Measurements from ENCODE around the gene STOML2. TPM values are rescaled to one million over a fixed set of nuclear protein-coding genes. Genes with fewer than 3 reads are reported as not detected.
"Not testable (repeated sequence)": the region's sequence is repeated elsewhere in the genome, so short reads cannot be mapped to it uniquely, and the experiment has no call there.

STOML2 gene
- 187 and 211 TPM in 2 replicates for total RNA-seq (2014; rRNA removed; shearing (Covaris generic); ENCODE audit: low replicate concordance)

DNA sequence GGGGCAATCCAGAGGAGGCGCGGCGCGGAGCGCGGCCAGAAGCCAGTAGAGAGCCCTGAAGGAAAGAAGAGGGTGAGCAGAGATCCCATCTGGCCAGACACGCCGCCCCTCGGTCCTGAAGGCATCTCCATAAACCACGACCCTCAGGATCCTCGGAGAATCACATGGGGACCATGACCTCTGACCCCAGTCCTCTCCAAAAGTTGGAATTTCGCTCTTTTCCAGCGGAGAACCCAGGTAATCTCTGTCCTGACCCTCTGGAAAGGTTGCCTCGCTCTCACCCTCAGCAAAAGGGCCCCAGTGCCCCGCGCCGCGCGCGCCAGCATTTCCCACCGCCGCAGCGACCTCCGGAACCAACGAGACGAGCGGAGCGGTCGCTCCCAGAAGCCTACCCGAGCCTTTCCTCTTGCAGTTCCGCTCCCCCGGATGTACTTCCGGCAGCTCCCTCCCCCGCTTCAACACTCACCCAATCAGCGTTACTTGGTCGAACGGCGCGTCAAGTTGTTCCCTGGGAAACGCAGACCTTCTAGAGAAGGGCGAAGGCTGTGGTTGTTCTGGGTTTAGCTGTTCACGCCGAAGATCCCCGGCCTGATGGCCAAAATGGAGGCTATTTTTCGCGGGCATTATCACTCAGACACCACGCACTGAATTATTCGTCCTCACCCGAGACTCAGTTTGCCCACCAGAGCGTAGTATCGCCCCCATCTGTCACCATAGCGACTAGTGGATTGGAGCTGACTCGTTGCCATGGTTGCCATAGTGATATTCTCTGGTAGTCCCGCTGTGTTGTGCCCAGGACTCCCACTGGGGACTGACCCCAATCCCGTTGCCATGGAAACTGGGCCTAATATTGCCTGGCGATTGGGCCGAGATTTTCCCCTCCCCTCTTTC lies at the start of gene STOML2:
TSS of gene STOML2 (minus strand) at position 363 of the 891 bp plus-strand sequence. CDS start at position 326, 37 bp downstream.
- in situ Hi-C loops (cut with HindIII; ENCODE audit: low pct_unique_long_range_greater_than_20kb, low sequenced_read_pairs), result no loop called here
- DNase-seq (ENCODE audit: low read depth), result peak; percentile 89

GRCh38 chr9:35147941-35148563 lies 45.1 kb upstream of the STOML2 start:
- DNase-seq (ENCODE audit: low read depth); in situ Hi-C loops (cut with HindIII; ENCODE audit: low pct_unique_long_range_greater_than_20kb, low sequenced_read_pairs): not testable (repeated sequence)

DNA sequence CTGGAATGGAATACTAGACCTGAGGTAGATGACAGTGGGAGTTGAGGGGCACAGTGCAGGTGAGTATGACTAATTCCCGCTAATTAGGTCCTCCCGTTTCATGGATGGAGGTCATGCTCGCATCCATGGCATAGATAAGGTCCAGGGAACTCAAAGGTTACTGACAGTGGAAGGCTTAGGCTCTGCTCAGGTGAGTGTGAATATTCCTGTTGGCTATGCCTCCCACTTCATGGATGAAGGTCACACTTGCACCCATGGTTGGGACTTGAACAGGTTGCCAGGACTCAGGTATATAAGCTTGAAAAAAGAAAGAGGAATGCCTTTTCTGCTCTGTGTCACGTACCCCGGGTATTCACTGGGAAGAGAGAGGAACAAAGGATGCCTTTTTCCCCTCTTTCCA lies 39.1 kb upstream of the STOML2 start:
- in situ Hi-C loops (cut with HindIII; ENCODE audit: low pct_unique_long_range_greater_than_20kb, low sequenced_read_pairs), result no loop called here
- no peak for DNase-seq (ENCODE audit: low read depth)

DNA sequence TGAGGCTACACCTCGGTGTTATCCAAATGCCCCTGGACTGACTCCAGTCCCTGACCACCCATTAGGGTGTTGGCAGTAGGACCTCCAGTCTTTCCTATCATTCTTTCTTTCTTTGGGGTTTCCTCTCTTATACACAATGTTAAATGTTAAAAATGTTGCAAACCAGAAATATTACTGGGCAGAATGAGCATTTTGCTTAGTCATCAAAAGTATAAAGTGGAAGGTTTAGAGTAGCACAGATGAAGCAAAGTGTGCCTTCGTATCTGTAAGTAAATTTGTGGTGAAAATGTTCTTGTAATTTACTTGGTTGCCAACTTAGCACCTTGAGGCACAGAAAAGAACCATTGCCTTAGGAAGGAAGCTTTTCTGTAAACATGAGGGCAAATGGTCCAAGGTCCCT lies 37.2 kb upstream of the STOML2 start:
- no peak for DNase-seq (ENCODE audit: low read depth)
- in situ Hi-C loops (cut with HindIII; ENCODE audit: low pct_unique_long_range_greater_than_20kb, low sequenced_read_pairs), result no loop called here

- DNase-seq (ENCODE audit: low read depth), result no peak
- in situ Hi-C loops (cut with HindIII; ENCODE audit: low pct_unique_long_range_greater_than_20kb, low sequenced_read_pairs), result no loop called here
Observed at GRCh38 chr9:35136866-35137265, 33.9 kb upstream of the STOML2 start.

GRCh38 chr9:35135988-35136387 lies 33.1 kb upstream of the STOML2 start:
- in situ Hi-C loops (cut with HindIII; ENCODE audit: low pct_unique_long_range_greater_than_20kb, low sequenced_read_pairs), result no loop called here
- DNase-seq (ENCODE audit: low read depth), result no peak

- DNase-seq (ENCODE audit: low read depth), result no peak
- in situ Hi-C loops (cut with HindIII; ENCODE audit: low pct_unique_long_range_greater_than_20kb, low sequenced_read_pairs), result no loop called here
Observed at GRCh38 chr9:35134920-35135319, 32.0 kb upstream of the STOML2 start.

DNA sequence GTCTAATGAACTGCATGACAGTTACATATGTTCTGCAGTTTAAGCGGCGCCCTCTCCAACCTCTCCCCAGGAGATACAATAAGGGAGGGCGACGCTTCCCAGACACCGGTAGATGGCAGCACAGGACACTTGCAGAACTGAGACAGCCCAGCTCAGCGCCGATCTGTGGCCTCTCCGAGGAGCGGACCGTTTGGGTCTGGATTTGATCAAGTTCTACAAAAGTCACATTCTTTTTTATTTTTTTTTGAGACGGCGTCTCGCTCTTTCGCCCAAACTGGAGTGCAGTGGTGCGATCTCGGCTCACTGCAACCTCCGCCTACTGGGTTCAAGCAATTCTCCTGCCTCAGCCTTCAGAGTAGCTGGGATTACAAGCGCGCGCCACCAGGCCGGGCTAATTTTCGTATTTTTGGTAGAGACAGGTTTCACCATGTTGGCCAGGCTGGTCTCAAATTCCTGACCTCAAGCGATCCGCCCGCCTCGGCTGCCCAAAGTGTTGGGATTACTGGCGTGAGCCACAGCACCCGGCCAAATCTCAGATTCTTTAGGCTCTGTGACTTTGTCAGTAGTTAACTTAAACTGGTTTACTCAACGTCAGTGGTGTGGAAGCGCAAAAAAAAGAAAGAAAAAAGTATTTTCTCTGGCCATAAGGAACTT lies 14.1 kb upstream of the STOML2 start:
- peak; percentile 72 for DNase-seq (ENCODE audit: low read depth)

GRCh38 chr9:35116539-35116897 lies 13.6 kb upstream of the STOML2 start:
- no peak for DNase-seq (ENCODE audit: low read depth)
- in situ Hi-C loops (cut with HindIII; ENCODE audit: low pct_unique_long_range_greater_than_20kb, low sequenced_read_pairs), result no loop called here

More for the DNA sequence above, 14.1 kb upstream of the STOML2 start:
- in situ Hi-C loops (cut with HindIII; ENCODE audit: low pct_unique_long_range_greater_than_20kb, low sequenced_read_pairs), result no loop called here

DNA sequence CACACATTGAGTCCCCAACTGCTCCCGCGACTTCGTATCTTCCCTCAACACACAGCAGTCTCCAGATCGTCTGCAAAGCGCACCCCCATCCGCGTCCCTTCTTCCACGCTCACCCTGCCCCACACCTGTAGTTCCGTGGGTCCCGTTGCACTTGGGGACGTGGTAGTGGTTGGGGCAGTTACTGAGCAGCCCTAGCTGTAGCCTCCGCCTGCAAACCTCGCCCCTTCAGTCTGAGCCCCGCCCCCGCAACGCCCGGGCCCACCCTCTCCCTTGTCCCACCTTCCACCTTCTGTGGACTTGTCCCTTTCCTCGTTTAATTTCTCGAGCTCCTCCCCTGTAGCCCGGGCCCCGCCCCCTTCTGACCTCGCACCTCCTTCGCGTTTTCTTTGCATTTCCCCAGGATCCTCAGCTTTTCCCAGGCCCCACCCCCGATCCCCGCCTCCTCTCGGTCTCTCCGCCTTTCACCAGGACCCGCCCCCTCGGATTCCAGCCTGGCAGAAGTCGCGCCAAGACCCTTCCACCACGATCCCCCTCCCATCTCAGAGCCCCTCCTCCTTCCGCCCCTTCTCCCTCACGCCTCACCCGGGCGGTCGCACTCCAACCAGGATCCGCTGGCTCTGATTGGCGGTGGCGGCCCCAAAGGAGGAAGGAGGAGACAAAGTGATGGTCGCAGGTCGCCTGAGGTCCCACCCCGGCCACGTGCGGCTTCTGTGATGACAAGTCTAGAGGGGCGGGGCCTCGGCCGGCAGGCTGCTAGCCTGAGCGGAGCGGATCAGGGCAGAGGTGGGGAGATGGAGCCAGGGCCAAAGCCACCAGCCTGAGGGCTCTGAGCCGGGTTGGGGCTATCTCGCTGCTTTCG lies 13.0 kb upstream of the STOML2 start, which contains the start of gene ATOSB:
TSS of gene ATOSB (minus strand) at position 183 of the 859 bp plus-strand sequence. CDS start 7,588 bp downstream, outside the sequence.
- DNase-seq (ENCODE audit: low read depth), result peak; percentile 99
- in situ Hi-C loops (cut with HindIII; ENCODE audit: low pct_unique_long_range_greater_than_20kb, low sequenced_read_pairs), result no loop called here

DNA sequence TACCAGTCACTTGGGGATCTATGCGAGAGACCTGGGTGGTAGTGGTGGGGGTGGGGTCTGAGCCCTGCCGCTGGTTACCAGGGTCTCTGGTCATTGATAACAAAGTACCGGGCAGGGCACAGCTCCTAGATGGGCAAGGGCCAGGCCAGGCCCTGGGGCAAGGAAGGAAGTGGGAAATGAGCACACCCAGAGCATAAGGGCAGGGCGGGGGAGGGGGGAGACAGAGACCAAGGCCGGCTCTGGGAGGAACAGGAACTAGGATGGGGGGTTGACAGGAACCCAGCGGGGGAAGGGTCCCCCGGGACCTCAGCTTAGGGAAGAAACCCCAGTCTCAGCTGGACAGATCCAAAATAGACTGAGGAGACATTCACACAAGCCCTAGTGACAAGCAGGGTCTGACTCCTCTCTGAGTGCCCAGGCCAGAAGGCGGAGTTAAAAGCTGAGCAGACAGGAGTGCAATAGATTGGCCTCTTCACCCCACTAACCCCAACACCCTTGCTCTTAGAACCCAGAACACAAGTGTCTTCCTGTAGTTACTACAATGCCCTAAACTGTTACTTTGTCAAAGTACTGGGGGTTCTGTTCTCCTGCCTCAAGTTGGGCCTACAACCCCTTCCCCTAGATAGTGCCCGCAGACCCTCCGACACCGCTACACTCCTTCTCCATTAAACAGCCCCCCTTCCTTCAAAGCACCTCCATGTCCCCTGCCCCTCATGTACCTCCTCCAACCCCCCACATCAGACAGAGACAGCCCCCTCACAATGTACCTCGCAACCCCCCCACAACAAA lies 12.1 kb upstream of the STOML2 start:
- peak; percentile 38 for DNase-seq (ENCODE audit: low read depth)
- in situ Hi-C loops (cut with HindIII; ENCODE audit: low pct_unique_long_range_greater_than_20kb, low sequenced_read_pairs), result no loop called here

GRCh38 chr9:35114113-35114839 lies 11.3 kb upstream of the STOML2 start:
- in situ Hi-C loops (cut with HindIII; ENCODE audit: low pct_unique_long_range_greater_than_20kb, low sequenced_read_pairs), result no loop called here
- DNase-seq (ENCODE audit: low read depth), result peak; percentile 92

DNA sequence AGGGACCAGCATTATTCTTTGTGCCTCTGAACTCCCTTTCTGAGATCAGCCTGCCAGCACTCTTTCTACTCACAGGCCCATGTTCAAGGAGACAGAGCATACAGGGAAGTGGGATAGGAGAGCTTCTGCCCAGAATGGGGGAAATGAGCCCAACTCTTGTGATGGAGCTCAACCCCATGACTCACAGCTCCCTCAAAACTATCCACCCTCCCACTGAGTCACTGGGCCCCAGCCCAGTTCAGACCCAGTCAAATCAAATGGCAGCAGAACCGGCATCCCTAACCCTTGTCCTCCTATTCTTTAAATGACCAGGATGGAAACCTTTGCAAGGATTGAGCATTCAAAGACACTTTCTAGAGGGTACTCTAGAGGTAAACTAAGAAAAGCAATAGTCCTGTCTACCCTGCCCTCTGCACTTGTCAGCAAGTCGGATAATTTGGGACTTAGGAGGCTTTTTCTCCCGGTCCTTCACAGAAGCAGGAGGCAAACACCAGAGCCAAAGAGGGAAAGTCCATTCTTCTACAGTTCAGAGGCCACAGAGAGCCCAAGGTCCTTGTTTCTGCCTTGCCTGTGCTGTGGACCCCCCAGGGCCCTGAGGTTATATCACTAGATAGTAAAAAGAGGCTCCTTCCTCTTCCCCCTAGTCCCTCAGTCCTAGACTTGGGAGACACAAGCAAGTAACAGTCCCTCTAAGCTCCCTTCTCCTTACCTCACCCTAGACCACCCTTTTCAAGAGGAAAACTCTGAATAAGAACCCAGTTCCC lies 9.5 kb upstream of the STOML2 start:
- no peak for DNase-seq (ENCODE audit: low read depth)
- in situ Hi-C loops (cut with HindIII; ENCODE audit: low pct_unique_long_range_greater_than_20kb, low sequenced_read_pairs), result no loop called here

GRCh38 chr9:35111001-35111933 lies 8.3 kb upstream of the STOML2 start:
- in situ Hi-C loops (cut with HindIII; ENCODE audit: low pct_unique_long_range_greater_than_20kb, low sequenced_read_pairs), result no loop called here
- DNase-seq (ENCODE audit: low read depth), result peak; percentile 89

DNA sequence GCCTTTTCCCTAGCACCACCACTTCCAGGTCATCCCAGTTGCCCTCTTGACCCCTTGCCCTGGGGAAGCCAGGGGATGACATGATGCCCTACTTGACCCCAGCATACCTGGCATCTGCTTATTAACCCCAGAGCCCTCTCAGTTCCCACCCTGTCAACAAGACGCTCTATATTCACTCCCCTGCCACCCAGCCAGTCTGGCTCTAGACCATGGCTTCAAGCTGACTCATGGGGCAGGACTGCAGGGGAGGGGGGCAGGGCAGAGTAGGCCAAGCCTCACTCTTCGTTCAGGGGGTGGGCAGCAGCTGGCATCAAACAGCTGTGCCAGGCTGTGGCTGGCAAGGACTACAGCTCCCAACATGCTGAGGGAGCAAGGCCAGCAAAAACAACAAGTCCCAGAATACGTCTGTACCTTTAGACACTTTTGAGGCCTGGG lies 7.4 kb upstream of the STOML2 start:
- in situ Hi-C loops (cut with HindIII; ENCODE audit: low pct_unique_long_range_greater_than_20kb, low sequenced_read_pairs), result no loop called here
- DNase-seq (ENCODE audit: low read depth), result peak; percentile 29
